Measurements from ENCODE around the gene XPO6. TPM values are rescaled to one million over a fixed set of nuclear protein-coding genes. Genes with fewer than 3 reads are reported as not detected.

XPO6 gene
- total RNA-seq, 1 donor from 2014 or later, result 59.1 TPM

GRCh38 chr16:28210264-28210663 lies 1.5 kb downstream of the XPO6 start:
- FAIRE-seq (no peak), DNase-seq (ENCODE audit: low spot score in 2 of 2) (no peak)

DNA sequence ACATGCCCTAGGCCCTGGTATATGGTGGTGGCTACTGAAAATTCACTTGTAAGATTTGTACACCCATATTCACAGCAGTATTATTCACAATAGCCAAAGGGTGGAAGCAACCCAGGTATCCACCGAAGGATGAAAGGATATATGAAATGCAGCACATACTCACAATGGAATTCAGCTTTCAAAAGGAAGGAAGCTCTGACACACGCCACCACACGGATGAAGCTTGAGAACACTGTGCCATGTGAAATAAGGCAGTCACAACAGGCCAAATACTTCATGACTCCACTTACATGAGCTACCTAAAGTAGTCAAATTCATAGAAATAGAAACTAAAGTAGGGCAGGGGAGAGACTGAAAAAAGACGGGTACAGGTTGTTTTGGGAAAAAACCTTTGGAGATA lies 2.9 kb downstream of the XPO6 start:
- FAIRE-seq, result no peak
- DNase-seq (ENCODE audit: low spot score in 2 of 2), result no peak

GRCh38 chr16:28208131-28208530 lies 3.6 kb downstream of the XPO6 start:
- DNase-seq (ENCODE audit: low spot score in 2 of 2) (no peak), FAIRE-seq (no peak)

DNA sequence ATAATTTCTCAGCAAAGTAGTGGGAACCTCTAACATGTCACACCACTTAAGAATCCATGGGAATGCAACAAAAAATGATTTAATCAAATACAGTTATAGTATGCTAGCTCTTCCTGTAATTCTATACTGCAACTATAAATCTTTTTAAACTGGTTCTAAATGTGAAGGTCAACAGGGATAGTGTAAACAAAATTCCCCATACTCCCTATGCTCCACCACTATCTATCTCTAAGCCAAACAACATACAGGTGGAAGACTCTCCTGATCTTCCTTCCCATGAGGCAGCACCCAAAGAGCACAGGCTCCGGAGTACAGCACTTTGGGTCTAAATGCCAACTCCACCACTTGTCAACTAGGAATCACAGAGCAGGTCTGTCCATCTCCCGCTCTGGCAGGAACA lies 4.4 kb downstream of the XPO6 start:
- FAIRE-seq (no peak), DNase-seq (ENCODE audit: low spot score in 2 of 2) (no peak)

GRCh38 chr16:28205974-28206373 lies 5.8 kb downstream of the XPO6 start:
- FAIRE-seq (no peak), DNase-seq (ENCODE audit: low spot score in 2 of 2) (no peak)

GRCh38 chr16:28205117-28205899 lies 6.5 kb downstream of the XPO6 start:
- DNase-seq (ENCODE audit: low spot score in 2 of 2) (no peak), FAIRE-seq (no peak)

- FAIRE-seq (no peak), DNase-seq (ENCODE audit: low spot score in 2 of 2) (no peak)
Measured at GRCh38 chr16:28204622-28205021, 7.1 kb downstream of the XPO6 start.

GRCh38 chr16:28204204-28204603 lies 7.6 kb downstream of the XPO6 start:
- no peak for FAIRE-seq
- no peak for DNase-seq (ENCODE audit: low spot score in 2 of 2)

DNA sequence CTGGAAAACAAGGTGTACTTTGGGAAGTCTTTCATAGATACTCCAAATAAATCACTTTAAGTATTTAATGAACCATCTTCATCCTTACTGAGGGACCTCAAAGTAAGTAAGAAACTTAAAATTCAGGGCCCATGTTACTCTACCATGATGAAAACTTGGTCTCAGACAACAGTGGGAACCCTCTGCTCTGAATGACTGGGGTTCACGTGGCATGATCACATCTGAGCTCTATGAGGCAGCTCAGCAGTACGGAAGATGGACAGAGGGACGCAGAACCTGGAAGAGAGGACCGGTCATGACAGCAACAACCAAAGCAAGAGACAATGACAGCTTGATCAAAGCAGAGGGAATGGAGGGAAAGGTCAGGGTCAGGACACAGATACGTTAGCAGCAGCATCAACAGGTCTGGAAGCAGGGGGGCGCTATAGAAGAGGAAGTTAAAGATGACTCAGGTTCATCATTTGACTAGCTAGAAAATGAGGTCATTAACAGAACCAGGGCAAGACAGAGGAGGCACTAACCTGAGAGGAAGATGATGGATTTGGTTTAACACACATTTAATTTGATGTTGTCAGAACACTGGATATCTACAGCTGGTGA lies 9.5 kb downstream of the XPO6 start:
- no peak for DNase-seq (ENCODE audit: low spot score in 2 of 2)
- FAIRE-seq, result no peak

DNA sequence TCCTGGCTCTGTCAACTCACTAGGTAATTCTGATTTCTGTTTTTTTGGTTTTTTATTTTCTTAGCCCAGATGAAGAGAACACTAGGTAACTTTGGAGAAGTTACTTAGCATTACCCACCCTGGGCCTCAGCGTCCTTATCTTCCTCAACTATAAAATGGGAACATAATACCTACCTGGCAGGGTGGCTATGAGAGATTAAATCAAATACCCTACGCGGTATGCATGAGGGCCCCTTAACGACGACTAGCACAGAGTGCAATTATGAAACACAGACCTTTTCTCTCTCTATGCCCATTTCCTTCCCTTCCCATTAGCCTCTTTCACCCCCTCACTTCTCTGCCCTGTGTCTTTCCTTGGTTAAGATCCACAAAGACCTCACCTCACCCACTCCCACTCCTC lies 11.1 kb downstream of the XPO6 start:
- FAIRE-seq, result no peak
- no peak for DNase-seq (ENCODE audit: low spot score in 2 of 2)

DNA sequence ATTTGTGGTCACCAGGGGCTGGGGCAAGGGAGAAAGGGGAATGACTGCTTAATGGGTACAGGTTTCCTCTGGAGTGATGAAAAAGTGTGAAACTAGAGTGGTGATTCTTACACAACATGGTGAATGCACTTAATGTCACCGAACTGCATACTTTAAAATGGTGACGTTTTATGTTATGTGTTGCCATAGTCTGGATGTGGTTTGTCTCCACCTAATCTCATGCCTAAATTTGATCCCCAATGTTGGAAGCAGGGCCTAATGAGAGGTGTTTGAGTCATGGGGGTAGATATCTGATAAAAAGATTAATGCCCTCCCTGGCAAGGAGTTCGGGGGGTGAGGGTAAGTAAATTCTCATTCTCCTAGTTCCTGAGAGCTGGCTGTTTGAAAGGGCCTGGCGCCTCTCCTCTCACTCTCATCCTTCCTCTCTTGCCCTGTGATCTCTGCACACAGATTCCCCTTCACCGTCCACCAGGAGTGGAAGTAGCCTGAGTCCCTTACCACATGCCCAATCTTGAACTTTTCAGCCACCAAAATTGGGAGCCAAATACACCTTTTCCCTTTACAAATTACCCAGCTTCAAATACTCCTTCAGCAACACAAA lies 15.3 kb downstream of the XPO6 start:
- DNase-seq (ENCODE audit: low spot score in 2 of 2), result no peak
- FAIRE-seq, result no peak

GRCh38 chr16:28195859-28196258 lies 15.9 kb downstream of the XPO6 start:
- FAIRE-seq, result no peak
- no peak for DNase-seq (ENCODE audit: low spot score in 2 of 2)

DNA sequence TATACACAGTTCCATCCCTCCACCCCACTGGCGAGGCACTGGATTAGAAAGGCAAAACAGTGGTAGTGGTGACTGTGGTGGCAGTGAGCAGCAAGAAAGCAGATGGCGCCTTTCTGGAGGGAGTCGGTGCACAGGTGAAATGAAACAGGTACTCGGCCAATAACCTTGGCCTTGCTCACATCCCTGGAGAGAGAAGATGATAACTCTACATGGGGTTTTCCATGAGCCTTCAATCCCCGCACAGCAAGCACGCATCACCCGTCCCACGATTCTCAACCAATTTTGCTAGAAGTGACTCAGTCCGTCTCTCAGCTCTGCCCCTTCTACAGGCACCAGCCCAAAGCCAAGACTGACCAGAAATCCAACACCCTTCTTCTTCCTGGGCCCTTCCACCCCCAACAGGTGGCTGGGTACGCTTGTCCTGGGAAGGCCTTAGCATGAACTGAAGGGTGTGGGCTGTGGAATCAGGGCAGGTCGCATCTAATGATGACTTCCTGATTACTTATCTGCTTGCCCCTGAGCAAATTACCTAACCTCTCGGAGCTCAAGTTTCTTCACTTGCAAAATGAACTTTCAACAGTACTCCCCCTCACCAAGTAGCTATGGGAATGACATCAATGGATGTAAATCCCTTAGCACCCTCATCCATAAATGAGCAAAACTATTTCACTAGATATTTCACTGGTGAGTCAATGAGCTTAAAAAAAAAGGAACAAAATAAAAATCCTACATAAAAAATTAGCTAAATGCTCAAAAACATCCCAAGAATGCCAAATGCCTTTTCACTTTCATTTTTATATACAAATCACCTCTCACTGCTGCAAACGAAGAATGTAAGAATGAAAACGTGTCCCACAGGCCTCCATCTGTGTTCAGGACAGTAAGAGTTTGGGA lies 18.0 kb downstream of the XPO6 start:
- DNase-seq (ENCODE audit: low spot score in 2 of 2) (no peak), FAIRE-seq (no peak)

- FAIRE-seq, result no peak
- DNase-seq (ENCODE audit: low spot score in 2 of 2), result no peak
Measured at GRCh38 chr16:28192806-28193529, 18.8 kb downstream of the XPO6 start.

GRCh38 chr16:28191364-28191960 lies 20.3 kb downstream of the XPO6 start:
- FAIRE-seq (no peak), DNase-seq (ENCODE audit: low spot score in 2 of 2) (no peak)

DNA sequence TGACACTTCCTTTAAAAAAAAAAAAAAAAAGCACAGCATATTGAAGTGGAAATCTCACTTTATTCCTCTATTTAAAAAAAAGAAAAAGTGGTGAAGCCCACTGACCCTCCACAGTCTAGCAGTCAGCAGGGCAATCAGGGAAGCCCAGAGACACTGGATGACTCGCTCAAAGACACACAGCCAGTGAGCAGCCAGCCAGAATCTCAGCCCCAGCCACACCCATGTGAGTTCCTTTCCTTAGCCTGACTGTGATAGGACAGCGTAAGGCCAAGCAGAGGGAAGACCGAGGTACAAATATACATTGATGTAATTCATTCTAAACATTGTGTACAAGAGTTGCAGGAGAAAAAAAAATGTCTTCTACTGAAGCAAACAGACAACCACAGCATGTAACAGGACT lies 22.5 kb downstream of the XPO6 start:
- DNase-seq (ENCODE audit: low spot score in 2 of 2), result no peak
- FAIRE-seq, result no peak

DNA sequence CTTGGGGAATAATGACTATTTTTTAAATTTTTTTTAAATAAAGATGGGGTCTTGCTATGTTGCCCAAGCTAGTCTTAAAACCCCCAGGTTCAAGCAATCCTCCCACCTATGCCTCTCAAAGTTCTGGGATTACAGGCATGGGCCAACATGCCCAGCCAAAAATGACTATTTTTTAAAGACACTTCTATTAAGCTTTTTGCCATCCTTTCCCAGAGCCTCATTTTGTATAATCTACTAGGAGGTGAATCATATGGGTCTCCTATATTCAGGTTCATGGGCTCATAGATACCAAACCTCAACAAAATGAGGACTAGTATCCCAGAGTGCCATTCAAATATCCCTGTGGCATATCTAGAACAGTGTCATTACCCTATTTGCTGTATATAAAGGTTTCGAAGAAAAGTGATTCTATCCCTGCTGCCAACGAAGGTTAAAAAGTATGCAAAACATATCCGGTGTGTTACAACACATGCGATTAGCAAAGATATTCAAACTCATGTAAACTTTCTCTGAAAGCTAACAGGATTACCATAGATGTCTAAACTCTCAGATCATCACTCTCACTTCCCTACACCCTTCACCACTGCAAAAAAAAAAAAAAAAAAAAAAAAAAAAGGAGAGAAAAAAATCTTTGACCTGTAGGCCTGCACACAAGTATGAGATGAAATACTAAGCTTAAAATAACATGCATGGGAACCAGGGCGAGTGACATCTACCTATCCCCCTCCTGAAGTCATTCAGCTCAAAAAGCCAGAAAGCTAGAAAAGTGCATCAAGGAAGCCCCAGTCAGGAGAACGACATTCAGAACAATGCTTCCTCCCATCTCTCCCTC lies 23.5 kb downstream of the XPO6 start:
- no peak for DNase-seq (ENCODE audit: low spot score in 2 of 2)
- no peak for FAIRE-seq

GRCh38 chr16:28187595-28188004 lies 24.2 kb downstream of the XPO6 start:
- FAIRE-seq, result no peak
- no peak for DNase-seq (ENCODE audit: low spot score in 2 of 2)

GRCh38 chr16:28186752-28187151 lies 25.0 kb downstream of the XPO6 start:
- no peak for DNase-seq (ENCODE audit: low spot score in 2 of 2)
- no peak for FAIRE-seq

All from frontal cortex (tissue), 4 donors.